IMR-90 (cell line): Measurements from ENCODE around the gene CAMTA1.
A peak's percentile ranks its signal among the peaks of the same experiment; 100 is the strongest.

Experiments used
- CHD1 ChIP-seq: IDR thresholded peaks from 2 replicates; pipeline ENCODE4 v1.6.1; 2012; ENCODE audit warnings: low read depth, low read length, improper control_type of control experiment
- CTCF ChIP-seq: conservative IDR thresholded peaks from 2 replicates; pipeline ENCODE4 v1.5.1; 2012; ENCODE audit warnings: mild to moderate bottlenecking, low read depth, low read length, improper control_type of control experiment
- ELK1 ChIP-seq: fragments of 150-350 bp; IDR thresholded peaks from 2 replicates; pipeline ENCODE4 v1.6.1; 2016; ENCODE audit warnings: low read depth, mild to moderate bottlenecking, low read length, moderate library complexity, borderline replicate concordance
- MAFK ChIP-seq: IDR thresholded peaks from 2 replicates; pipeline ENCODE4 v1.6.1; 2012; ENCODE audit warnings: low read depth, low read length, improper control_type of control experiment
- MXI1 ChIP-seq: IDR thresholded peaks from 2 replicates; pipeline ENCODE4 v1.6.1; 2012; ENCODE audit warnings: low read depth, mild to moderate bottlenecking, low read length, moderate library complexity, borderline replicate concordance
- NFE2L2 ChIP-seq: fragments of 150-350 bp; IDR thresholded peaks from 2 replicates; pipeline ENCODE4 v1.6.1; 2016; ENCODE audit warnings: low read depth, mild to moderate bottlenecking, low read length
- POLR2A ChIP-seq: IDR thresholded peaks from 2 replicates; pipeline ENCODE4 v1.6.1; 2012; ENCODE audit warnings: mild to moderate bottlenecking, low read depth, low read length
- RAD21 ChIP-seq: IDR thresholded peaks from 2 replicates; pipeline ENCODE4 v1.6.1; 2012; ENCODE audit warnings: low read length, improper control_type of control experiment
- RFX5 ChIP-seq: IDR thresholded peaks from 2 replicates; pipeline ENCODE4 v1.8.0; 2012; ENCODE audit warnings: low read depth, mild to moderate bottlenecking, low read length, moderate library complexity
- SMC3 ChIP-seq: fragments of 150-350 bp; IDR thresholded peaks from 2 replicates; pipeline ENCODE4 v1.6.1; 2016; ENCODE audit warnings: low read depth, mild to moderate bottlenecking, antibody characterized with exemption, low read length, moderate library complexity

- no peak for TF ChIP-seq CTCF
- TF ChIP-seq NFE2L2: no peak
- TF ChIP-seq POLR2A: no peak
- TF ChIP-seq ELK1: no peak
- TF ChIP-seq SMC3: no peak
- TF ChIP-seq MXI1: no peak
- peak; percentile 26; the same call in 1 of the 2 replicates for TF ChIP-seq MAFK
- TF ChIP-seq CHD1: no peak
- no peak for TF ChIP-seq RFX5
- no peak for TF ChIP-seq RAD21
These were observed 23.2 kb upstream of the CAMTA1 start for GRCh38 chr1:6762060-6762459.
